Liver (tissue), 9 donors: ENCODE results near the gene LIMS3. TPM values are rescaled to one million over a fixed set of nuclear protein-coding genes. Genes with fewer than 3 reads are reported as not detected.
"Not testable (repeated sequence)": the region's sequence is repeated elsewhere in the genome, so short reads cannot be mapped to it uniquely, and the experiment has no call there.

ENCODE experiments used
- DNase-seq: peaks from one replicate; pipeline ENCODE4 v3.0.0-alpha.2; 2017; ENCODE audit warnings: low spot score
- H3K27ac ChIP-seq, 2 donors: one replicate each; pipeline ENCODE4 v1.7.0; 2013; ENCODE audit warnings: inconsistent platforms in 2 of 2, low read length in 2 of 2, control low read depth in 1 of 2, low read depth in 1 of 2, mild to moderate bottlenecking in 1 of 2
- H3K27me3 ChIP-seq, 4 donors: one replicate each; pipeline versions ENCODE4 v1.6.1 to v1.7.0; 2013; ENCODE audit warnings: low read length in 3 of 4, inconsistent platforms in 1 of 4, mild to moderate bottlenecking in 1 of 4, moderate library complexity in 1 of 4; ENCODE audit not compliant: control insufficient read depth in 4 of 4, insufficient read depth in 4 of 4
- H3K36me3 ChIP-seq, 4 donors: one replicate each; pipeline versions ENCODE4 v1.6.1 to v1.7.0; 2013; ENCODE audit warnings: low read length in 3 of 4, mild to moderate bottlenecking in 3 of 4, low read depth in 1 of 4, moderate library complexity in 1 of 4; ENCODE audit not compliant: control insufficient read depth in 4 of 4, insufficient read depth in 3 of 4
- H3K4me1 ChIP-seq, 4 donors: one replicate each; pipeline versions ENCODE4 v1.6.1 to v1.7.0; 2013; ENCODE audit warnings: low read length in 3 of 4, mild to moderate bottlenecking in 3 of 4, moderate library complexity in 1 of 4; ENCODE audit not compliant: control insufficient read depth in 4 of 4, insufficient read depth in 4 of 4
- H3K4me3 ChIP-seq, 3 donors: one replicate each; pipeline versions ENCODE4 v1.6.1 to v1.7.0; 2013; ENCODE audit warnings: low read length in 3 of 3, control low read depth in 1 of 3, low read depth in 1 of 3, mild to moderate bottlenecking in 1 of 3
- H3K9ac ChIP-seq, 2 donors: one replicate each; pipeline ENCODE4 v1.7.0; 2013; ENCODE audit warnings: low read length in 2 of 2, mild to moderate bottlenecking in 2 of 2, moderate library complexity in 2 of 2, control low read depth in 1 of 2, low read depth in 1 of 2
- H3K9me3 ChIP-seq, 4 donors: one replicate each; pipeline versions ENCODE4 v1.6.1 to v1.7.0; 2013; ENCODE audit warnings: low read length in 3 of 4; ENCODE audit not compliant: control insufficient read depth in 4 of 4
- WGBS: extraction: QIAGEN DNeasy Blood & Tissue Kit; methylation state at CpG from one replicate; pipeline ENCODE4 v1.1.7; 2013; 5-methylcytosine and 5-hydroxymethylcytosine counted together
- polyA plus RNA-seq, 2 donors: library from polyadenylated mRNA; stranded (reverse) in 1 of 2; unstranded in 1 of 2; fragments of 200-250 nt in 1 of 2; fragments of >200 nt in 1 of 2; fragmentation: Nextera tagmentation in 1 of 2; extraction: Ambion mirVana in 1 of 2; gene quantifications; one replicate each; pipeline versions ENCODE4 v1.2.1 to v1.2.3, GENCODE V29; 2013 to 2015
- total RNA-seq, 2 donors: library from RNA; depleted of rRNA; stranded (reverse); fragments of >200 nt; gene quantifications; one replicate each; pipeline ENCODE4 v1.2.3, GENCODE V29; 2014
- donor health status: healthy.
- donor health status: healthy.
- donor health status: healthy.
- donor health status: healthy.
- donor health status: healthy.

The LIMS3 gene
- total and polyA plus RNA-seq, 4 donors, result 0.03 to 3.7 (median 0.75) TPM; not detected in 1

DNA sequence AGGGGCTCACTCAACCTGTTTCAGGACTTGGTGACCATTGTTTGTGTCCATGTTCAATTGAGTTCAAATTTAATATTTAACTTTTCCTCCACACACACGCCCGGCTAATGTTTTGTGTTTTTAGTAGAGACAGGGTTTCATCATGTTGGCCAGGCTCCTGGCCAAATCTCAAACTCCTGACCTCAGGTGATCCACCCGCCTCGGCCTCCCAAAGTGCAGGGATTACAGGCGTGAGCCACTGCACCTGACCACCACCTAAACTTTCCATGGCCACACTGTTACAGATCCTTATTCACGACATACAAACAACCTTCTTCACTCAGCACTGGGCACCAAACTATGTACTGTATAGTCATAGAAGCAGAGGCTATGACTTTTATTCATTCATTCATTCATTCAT is 4.3 kb upstream of the LIMS3 start:
- H3K27ac ChIP-seq, H3K27me3 ChIP-seq, H3K9ac ChIP-seq, H3K9me3 ChIP-seq, H3K36me3 ChIP-seq, DNase-seq, H3K4me1 ChIP-seq, H3K4me3 ChIP-seq: not testable (repeated sequence)
- no CpG with 5 or more reads among the region's 6 CpGs for WGBS

DNA sequence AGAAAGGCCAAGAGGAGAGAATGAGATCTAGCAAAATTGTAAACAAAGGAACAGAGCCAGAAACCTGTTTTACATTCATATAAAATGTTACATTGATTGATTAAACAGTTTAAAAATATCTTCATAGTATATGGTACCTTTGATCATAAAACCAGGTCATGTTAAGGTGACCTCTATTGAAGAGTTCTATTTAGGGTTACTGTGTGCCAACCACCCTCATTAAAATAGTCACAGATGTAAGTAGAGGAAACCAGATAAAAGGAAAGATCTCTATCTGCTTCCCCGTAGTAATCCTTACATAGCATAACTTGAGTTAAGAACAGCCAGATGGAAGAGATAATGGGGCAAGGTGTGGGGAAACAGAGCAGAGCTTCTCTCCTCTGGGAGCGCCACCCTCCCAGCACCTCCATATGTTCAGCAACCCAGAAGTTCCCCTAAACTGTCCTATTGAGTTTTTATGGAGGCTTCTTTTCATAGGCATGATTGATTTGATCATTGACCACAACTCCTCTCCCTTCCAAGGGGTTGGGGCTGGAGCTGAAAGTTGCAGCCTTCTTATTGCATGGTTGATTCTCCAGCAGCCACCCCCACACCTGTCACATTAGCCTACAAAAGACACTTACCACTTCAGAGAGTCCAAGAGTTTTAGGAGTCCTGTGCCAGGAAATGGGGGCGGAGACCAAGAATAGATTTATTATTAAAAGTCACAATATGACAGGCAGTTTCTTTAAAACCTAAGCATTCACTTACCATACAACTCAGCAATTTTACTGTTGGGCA is 3.2 kb upstream of the LIMS3 start:
- WGBS, result no CpG with 5 or more reads among the region's 3 CpGs
- not testable (repeated sequence) for DNase-seq

DNA sequence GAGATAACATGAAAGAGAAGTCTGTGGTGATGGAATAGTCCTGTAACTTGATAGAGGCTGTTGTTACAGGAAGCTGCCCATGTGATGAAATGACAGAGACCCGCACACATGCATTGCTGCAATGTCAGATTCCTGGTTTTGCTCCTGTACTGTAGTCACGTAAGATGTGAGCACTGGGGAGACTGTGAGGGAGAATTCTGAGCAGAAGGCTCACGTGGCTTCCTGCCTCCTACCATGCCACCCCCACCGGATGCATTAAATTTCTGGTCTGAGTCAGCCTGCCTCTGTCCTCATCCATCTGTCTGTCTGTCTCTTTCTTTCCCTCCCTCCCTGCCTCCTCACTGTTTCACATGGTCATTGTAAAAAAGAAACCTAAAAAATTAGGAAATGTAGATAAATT is 2.3 kb upstream of the LIMS3 start:
- not testable (repeated sequence) for DNase-seq, H3K9me3 ChIP-seq, H3K9ac ChIP-seq, H3K27ac ChIP-seq, H3K4me3 ChIP-seq, H3K27me3 ChIP-seq, H3K4me1 ChIP-seq, H3K36me3 ChIP-seq
- WGBS, result no CpG with 5 or more reads among the region's 4 CpGs

More for the DNA sequence above, 3.2 kb upstream of the LIMS3 start:
- H3K36me3 ChIP-seq, H3K4me1 ChIP-seq, H3K9ac ChIP-seq, H3K9me3 ChIP-seq, H3K27me3 ChIP-seq, H3K27ac ChIP-seq, H3K4me3 ChIP-seq: not testable (repeated sequence)

DNA sequence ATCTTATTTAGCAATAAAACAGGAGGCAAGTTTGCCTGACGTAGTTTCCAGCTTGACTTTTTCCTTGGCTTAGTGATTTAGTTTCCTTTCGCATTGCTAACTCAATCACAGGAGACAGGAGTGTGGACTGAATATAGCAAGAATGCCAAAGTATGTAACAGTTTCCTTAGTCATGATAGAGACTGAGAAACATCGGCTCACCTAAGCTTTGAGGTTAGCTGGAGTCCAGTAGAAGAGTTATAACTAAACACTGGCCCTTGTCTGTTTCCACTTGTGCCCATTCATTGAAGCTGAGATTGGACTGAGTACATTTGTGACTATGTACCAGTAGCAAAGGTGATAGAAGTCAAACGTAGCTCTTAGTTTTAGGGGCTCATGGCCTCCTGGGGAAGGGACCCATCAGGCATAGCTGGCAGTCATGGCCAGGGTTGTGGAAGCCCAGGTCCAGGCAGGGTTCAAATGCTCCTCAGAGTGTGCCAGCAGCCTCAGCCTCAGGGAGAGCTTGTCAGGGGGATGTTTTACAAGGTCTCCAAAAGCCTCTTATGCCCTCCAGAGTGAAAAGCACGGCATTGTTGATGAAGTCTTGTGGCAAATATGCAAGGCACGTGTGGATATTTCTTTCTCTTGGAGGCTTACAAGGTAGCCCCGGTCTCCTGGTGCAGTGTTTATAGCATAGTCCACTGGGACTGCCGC is 573 bp upstream of the LIMS3 start:
- not testable (repeated sequence) for DNase-seq, H3K4me3 ChIP-seq, H3K9me3 ChIP-seq, H3K27me3 ChIP-seq, H3K4me1 ChIP-seq, H3K36me3 ChIP-seq, H3K9ac ChIP-seq, H3K27ac ChIP-seq
- no CpG with 5 or more reads among the region's 8 CpGs for WGBS

DNA sequence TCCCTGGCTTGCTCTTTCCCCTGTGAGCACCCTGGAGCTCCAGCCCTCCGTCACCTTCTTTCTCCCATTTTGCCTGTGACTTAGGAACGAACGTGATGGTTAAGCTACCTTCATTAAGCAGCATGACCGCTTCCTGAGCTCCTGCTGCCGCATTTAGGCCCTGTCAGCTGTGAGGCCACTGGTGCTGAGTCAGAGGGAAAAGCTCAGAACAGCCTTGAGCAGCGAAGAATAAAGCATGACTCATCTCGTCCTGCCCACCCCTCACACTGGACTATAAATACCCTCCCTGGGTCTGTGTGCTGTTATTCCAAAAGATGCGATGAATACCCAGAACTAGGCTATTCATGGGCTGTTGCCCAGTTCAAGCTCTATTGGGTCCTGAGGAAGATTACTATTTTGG is 7.3 kb downstream of the LIMS3 start:
- not testable (repeated sequence) for H3K9me3 ChIP-seq, H3K27me3 ChIP-seq, H3K4me1 ChIP-seq, DNase-seq, H3K27ac ChIP-seq, H3K9ac ChIP-seq, H3K36me3 ChIP-seq, H3K4me3 ChIP-seq
- no CpG with 5 or more reads among the region's 8 CpGs for WGBS

DNA sequence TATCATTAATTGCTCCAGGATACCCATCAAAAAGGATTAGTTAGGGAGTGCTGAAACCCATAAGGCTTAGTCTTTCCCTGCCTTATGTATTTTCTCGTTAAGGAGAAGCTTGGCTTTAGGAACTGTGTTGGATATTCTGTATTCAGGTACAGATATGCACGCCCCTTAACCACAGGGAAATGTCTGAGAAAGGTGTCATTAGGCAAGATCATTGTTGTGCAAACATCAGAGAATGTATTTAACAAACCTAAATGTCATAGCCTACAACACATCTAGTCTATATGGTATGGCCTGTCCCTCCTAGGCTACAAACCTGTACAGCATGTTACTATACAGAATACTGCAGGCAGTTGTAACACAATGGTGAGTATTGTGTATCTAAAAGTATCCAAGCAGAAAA is 10.1 kb downstream of the LIMS3 start:
- H3K27ac ChIP-seq, H3K9ac ChIP-seq, H3K9me3 ChIP-seq, H3K4me3 ChIP-seq, H3K4me1 ChIP-seq, DNase-seq, H3K27me3 ChIP-seq, H3K36me3 ChIP-seq: not testable (repeated sequence)
- no CpG with 5 or more reads among the region's 2 CpGs for WGBS

DNA sequence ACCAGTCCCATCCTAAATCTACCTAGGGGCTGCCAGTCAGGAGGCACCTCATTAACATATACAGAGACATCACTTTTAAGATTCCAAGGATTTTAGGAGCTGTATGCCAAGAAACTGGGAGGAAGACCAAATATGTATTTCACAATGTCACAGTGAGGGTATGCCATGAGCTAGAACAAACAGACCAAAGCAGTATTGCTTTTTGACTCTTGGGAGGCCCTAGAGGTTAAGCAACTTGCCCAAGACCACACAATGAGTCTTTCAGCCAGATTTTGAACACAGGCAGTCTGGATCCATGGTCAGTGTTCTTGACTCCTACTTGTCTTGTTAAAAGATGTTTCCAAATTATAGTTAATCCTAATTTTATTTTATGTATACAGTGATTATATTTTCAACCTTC is 12.3 kb downstream of the LIMS3 start:
- H3K36me3 ChIP-seq, H3K27me3 ChIP-seq, H3K4me1 ChIP-seq, H3K4me3 ChIP-seq, H3K9me3 ChIP-seq, DNase-seq, H3K9ac ChIP-seq, H3K27ac ChIP-seq: not testable (repeated sequence)

DNA sequence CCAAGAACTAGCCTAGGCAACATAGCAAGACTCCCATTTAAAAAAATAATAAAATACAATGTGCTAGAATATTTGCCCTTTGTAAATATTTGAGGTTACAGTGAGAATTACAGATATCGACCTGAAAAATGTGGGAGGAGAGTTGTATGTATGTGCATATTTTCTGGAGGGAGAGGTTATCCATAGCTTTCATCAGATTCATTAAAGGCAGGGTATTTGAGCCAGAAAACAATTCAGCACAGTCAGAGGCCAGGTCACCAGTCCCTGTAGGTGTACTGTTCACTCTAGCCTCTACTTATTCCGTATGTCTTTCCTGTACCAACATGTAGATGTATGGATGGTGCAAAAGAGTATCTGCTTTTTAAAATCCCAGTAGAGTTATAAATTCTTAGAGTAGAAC is 15.4 kb downstream of the LIMS3 start:
- H3K9me3 ChIP-seq, H3K36me3 ChIP-seq, DNase-seq, H3K4me1 ChIP-seq, H3K4me3 ChIP-seq, H3K27me3 ChIP-seq, H3K9ac ChIP-seq, H3K27ac ChIP-seq: not testable (repeated sequence)
- 95% methylated on average over 1 of the region's 2 CpGs for WGBS
